ENCODE data around the gene LENG8. TPM values are rescaled to one million over a fixed set of nuclear protein-coding genes. Genes with fewer than 3 reads are reported as not detected.
"Not testable (repeated sequence)": the region's sequence is repeated elsewhere in the genome, so short reads cannot be mapped to it uniquely, and the experiment has no call there.

LENG8 gene
- total RNA-seq, 1 donor from 2014 or later, result 193 TPM

GRCh38 chr19:54489766-54490165 lies 40.8 kb downstream of the LENG8 start:
- no peaks in the 10 kb centered on the region for H3K9me3 ChIP-seq (ENCODE audit: insufficient read depth, low read depth, low read length)
- FAIRE-seq (no peak), DNase-seq (ENCODE audit: low read depth) (no peak)
- no peaks in the 10 kb centered on the region for H3K36me3 ChIP-seq (ENCODE audit: insufficient read depth, low read length)
- no peaks in the 10 kb centered on the region for H3K4me1 ChIP-seq (ENCODE audit: insufficient read depth, low read length)
- no peaks in the 10 kb centered on the region for H4K20me1 ChIP-seq (ENCODE audit: insufficient read depth, low read length)
- Mint-ChIP-seq H3K36me3 (ENCODE audit: low read depth, unreplicated experiment) (no peaks in the 10 kb centered on the region), H3K27ac (ENCODE audit: unreplicated experiment) (no peak overlapping the region), H3K27me3 (ENCODE audit: low read depth, unreplicated experiment) (peaks cover 14% of the 10 kb centered on the region), H3K4me3 (ENCODE audit: unreplicated experiment) (no peak overlapping the region), H3K9me3 (ENCODE audit: unreplicated experiment) (peaks cover 14% of the 10 kb centered on the region), H3K4me1 (ENCODE audit: low read depth, unreplicated experiment) (no peaks in the 10 kb centered on the region)
- no peak overlapping the region for H3K27ac ChIP-seq (ENCODE audit: low read depth, low read length)
- H2AFZ ChIP-seq (ENCODE audit: low read depth, low read length), result no peak overlapping the region
- no peaks in the 10 kb centered on the region for H3K79me2 ChIP-seq (ENCODE audit: insufficient read depth, low read length)
- no peak overlapping the region for H3K9ac ChIP-seq (ENCODE audit: low read length)
- no peak overlapping the region for H3K4me2 ChIP-seq (ENCODE audit: low read length)
- no peak overlapping the region for H3K4me3 ChIP-seq (ENCODE audit: insufficient read depth, low read depth, low read length)
- TF ChIP-seq, protein P1, sequence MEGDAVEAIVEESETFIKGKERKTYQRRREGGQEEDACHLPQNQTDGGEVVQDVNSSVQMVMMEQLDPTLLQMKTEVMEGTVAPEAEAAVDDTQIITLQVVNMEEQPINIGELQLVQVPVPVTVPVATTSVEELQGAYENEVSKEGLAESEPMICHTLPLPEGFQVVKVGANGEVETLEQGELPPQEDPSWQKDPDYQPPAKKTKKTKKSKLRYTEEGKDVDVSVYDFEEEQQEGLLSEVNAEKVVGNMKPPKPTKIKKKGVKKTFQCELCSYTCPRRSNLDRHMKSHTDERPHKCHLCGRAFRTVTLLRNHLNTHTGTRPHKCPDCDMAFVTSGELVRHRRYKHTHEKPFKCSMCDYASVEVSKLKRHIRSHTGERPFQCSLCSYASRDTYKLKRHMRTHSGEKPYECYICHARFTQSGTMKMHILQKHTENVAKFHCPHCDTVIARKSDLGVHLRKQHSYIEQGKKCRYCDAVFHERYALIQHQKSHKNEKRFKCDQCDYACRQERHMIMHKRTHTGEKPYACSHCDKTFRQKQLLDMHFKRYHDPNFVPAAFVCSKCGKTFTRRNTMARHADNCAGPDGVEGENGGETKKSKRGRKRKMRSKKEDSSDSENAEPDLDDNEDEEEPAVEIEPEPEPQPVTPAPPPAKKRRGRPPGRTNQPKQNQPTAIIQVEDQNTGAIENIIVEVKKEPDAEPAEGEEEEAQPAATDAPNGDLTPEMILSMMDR (IDR thresholded peaks at IDR 0.05; ENCODE audit: insufficient read depth, low read depth, low read length), result no peak
- TF ChIP-seq EZH2 (IDR thresholded peaks at IDR 0.05; ENCODE audit: insufficient read depth, low read length), result no peak
- H3K27me3 ChIP-seq (ENCODE audit: insufficient read depth, low read length), result no peaks in the 10 kb centered on the region

DNA sequence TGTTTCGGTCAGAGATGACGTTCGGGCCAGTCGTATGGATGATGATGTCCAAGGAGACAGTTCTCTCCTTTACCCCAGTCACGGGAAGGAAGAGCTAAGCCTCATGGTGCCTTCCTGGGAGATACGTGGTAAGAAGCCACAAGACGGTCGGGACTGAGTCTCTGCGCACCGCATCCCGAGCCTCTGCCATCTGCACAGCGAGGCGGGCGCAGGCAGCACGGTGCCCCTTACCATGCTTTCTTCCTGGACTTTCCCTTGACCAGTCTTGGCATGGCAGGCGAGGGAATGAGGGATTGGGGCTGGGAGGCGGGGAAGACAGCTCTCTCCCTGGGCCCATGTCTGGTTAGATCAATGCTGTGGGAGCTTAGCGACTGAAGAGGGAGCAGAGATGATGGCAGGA lies 43.6 kb downstream of the LENG8 start:
- H3K27ac ChIP-seq (ENCODE audit: low read depth, low read length), result no peak overlapping the region
- Mint-ChIP-seq H3K9me3 (ENCODE audit: unreplicated experiment) (peaks cover 14% of the 10 kb centered on the region), H3K27ac (ENCODE audit: unreplicated experiment) (no peak overlapping the region), H3K4me3 (ENCODE audit: unreplicated experiment) (no peak overlapping the region), H3K36me3 (ENCODE audit: low read depth, unreplicated experiment) (no peaks in the 10 kb centered on the region), H3K4me1 (ENCODE audit: low read depth, unreplicated experiment) (no peaks in the 10 kb centered on the region), H3K27me3 (ENCODE audit: low read depth, unreplicated experiment) (peaks cover 9% of the 10 kb centered on the region)
- H3K27me3 ChIP-seq (ENCODE audit: insufficient read depth, low read length), result no peaks in the 10 kb centered on the region
- no peak overlapping the region for H3K9ac ChIP-seq (ENCODE audit: low read length)
- DNase-seq (ENCODE audit: low read depth) (no peak), FAIRE-seq (no peak)
- no peaks in the 10 kb centered on the region for H3K9me3 ChIP-seq (ENCODE audit: insufficient read depth, low read depth, low read length)
- no peak overlapping the region for H2AFZ ChIP-seq (ENCODE audit: low read depth, low read length)
- H3K4me3 ChIP-seq (ENCODE audit: insufficient read depth, low read depth, low read length), result no peak overlapping the region
- H4K20me1 ChIP-seq (ENCODE audit: insufficient read depth, low read length), result no peaks in the 10 kb centered on the region
- TF ChIP-seq EZH2 (IDR thresholded peaks at IDR 0.05; ENCODE audit: insufficient read depth, low read length), result no peak
- TF ChIP-seq, protein P1 (IDR thresholded peaks at IDR 0.05; ENCODE audit: insufficient read depth, low read depth, low read length), result no peak
- H3K4me1 ChIP-seq (ENCODE audit: insufficient read depth, low read length), result no peaks in the 10 kb centered on the region
- no peaks in the 10 kb centered on the region for H3K36me3 ChIP-seq (ENCODE audit: insufficient read depth, low read length)
- H3K4me2 ChIP-seq (ENCODE audit: low read length), result no peak overlapping the region
- no peaks in the 10 kb centered on the region for H3K79me2 ChIP-seq (ENCODE audit: insufficient read depth, low read length)

- not testable (repeated sequence) for H4K20me1 ChIP-seq (ENCODE audit: insufficient read depth, low read length); H3K36me3 ChIP-seq (ENCODE audit: insufficient read depth, low read length); H3K4me3 Mint-ChIP-seq (ENCODE audit: unreplicated experiment); H3K9me3 ChIP-seq (ENCODE audit: insufficient read depth, low read depth, low read length); H3K27me3 Mint-ChIP-seq (ENCODE audit: low read depth, unreplicated experiment); H3K36me3 Mint-ChIP-seq (ENCODE audit: low read depth, unreplicated experiment); H3K4me1 Mint-ChIP-seq (ENCODE audit: low read depth, unreplicated experiment); H3K4me3 ChIP-seq (ENCODE audit: insufficient read depth, low read depth, low read length); H3K4me1 ChIP-seq (ENCODE audit: insufficient read depth, low read length); H2AFZ ChIP-seq (ENCODE audit: low read depth, low read length); DNase-seq (ENCODE audit: low read depth); H3K79me2 ChIP-seq (ENCODE audit: insufficient read depth, low read length); H3K9ac ChIP-seq (ENCODE audit: low read length); H3K27me3 ChIP-seq (ENCODE audit: insufficient read depth, low read length); FAIRE-seq; H3K27ac Mint-ChIP-seq (ENCODE audit: unreplicated experiment); H3K27ac ChIP-seq (ENCODE audit: low read depth, low read length); H3K4me2 ChIP-seq (ENCODE audit: low read length)
- peaks cover 14% of the 10 kb centered on the region for H3K9me3 Mint-ChIP-seq (ENCODE audit: unreplicated experiment)
These were observed 44.1 kb downstream of the LENG8 start for GRCh38 chr19:54493056-54493455.

Measured in astrocyte (in vitro differentiated cells and primary cell).